IPS DF 4.7 (cell line): ENCODE measurements around the gene CACNA1D.
"Not testable (repeated sequence)": the region's sequence is repeated elsewhere in the genome, so short reads cannot be mapped to it uniquely, and the experiment has no call there.

Experiments used
- DNase-seq: peaks from one replicate; pipeline ENCODE4 v3.0.0-alpha.2; 2013; ENCODE audit warnings: low spot score; ENCODE audit errors: extremely low read depth

CACNA1D gene

DNA sequence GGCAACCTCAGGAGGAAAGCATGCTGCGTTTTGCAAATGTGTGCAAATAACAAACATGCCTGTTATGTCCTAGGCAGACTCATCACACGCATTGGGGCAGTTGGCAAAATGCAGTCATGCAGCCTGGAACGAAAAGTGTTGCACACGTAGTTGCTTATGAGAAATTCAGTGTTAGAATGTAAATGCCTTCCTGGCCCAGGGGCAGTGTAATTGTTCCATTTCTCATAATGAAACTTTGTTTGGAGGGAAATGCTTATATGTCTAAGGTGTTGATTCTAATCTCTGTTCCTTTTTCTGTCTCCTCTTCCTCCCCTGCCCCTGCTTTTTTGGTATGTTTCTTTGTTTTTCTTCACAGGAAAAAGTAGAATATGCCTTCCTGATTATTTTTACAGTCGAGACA lies 156.0 kb downstream of the CACNA1D start:
- no peak for DNase-seq

DNA sequence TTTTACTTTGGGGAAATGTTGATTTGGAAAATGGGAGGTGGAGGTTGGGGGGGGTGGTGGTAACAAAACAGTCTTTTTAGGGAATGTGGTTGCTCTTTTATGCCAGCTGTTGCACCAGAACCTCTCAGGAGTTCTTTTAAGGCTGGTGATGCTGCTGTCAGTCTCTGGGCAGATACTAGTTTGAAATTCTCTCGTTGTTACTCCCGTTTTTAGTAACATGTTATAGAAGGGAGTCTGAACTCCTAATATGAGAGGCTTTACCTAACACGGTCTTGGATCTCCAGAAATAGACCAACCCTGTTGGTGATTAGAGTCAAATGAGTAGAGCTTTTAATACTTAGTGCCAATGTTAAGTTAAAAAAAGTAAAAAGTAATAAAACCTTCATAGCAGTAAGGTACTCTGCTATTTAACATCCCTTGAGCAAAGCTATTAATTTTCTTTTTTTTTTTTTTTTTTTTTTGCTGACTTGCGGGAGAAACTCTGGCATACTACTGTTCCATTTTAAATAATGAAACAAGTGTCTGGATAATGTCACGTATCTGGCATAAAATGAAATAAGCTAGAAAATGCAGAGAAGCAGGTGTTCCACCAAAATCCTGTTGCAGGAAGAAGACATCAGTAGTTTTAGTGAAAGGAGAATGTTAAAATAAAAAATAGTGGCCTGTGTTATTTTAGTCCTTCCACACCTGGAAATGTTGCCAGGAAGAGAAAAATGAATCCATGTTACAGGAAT lies 156.7 kb downstream of the CACNA1D start:
- no peak for DNase-seq

DNA sequence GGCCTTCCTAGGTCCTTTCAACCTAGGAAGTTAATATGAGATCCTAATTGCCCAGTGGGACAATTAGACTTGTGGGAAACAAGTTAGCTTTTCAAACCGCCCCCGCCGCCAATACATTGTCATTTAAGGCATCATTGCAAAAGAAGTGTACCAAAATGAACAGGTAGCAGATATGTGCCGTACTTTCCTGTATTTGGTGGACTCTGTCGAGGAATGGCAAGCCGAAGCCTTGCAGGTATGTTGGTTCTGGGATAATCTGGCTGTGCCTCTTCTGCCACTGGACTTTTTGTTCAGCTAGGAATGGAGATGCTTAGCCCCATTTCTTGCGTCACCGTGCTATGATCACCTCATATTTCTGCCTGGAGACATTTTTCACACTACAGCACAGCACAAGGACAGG lies 157.5 kb downstream of the CACNA1D start:
- no peak for DNase-seq

DNA sequence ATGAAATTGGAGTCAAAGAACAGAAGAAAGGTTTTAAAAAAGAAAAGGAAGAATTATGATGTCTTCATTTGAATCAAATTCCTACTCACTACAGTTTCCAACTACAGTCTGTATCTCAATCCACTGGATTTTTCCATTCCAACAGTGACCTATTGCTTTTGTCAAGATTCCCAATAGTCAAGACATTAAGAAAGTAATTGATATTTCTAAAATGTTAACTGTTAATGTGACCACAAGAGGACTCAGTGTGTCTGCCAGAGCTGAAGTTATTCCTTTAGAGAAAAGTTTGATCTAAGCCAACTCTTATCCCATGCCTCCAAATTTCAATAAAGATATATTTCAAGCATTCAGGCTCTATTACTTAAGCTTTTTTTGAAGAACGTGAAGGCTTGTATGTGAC lies 163.2 kb downstream of the CACNA1D start:
- no peak for DNase-seq

GRCh38 chr3:53658613-53659193 lies 164.3 kb downstream of the CACNA1D start:
- DNase-seq: no peak

GRCh38 chr3:53659996-53660395 lies 165.6 kb downstream of the CACNA1D start:
- DNase-seq: no peak

GRCh38 chr3:53661480-53661879 lies 167.1 kb downstream of the CACNA1D start:
- DNase-seq: no peak

- not testable (repeated sequence) for DNase-seq
Measured at GRCh38 chr3:53664812-53665211, 170.4 kb downstream of the CACNA1D start.

GRCh38 chr3:53665608-53666425 lies 171.4 kb downstream of the CACNA1D start:
- no peak for DNase-seq

DNA sequence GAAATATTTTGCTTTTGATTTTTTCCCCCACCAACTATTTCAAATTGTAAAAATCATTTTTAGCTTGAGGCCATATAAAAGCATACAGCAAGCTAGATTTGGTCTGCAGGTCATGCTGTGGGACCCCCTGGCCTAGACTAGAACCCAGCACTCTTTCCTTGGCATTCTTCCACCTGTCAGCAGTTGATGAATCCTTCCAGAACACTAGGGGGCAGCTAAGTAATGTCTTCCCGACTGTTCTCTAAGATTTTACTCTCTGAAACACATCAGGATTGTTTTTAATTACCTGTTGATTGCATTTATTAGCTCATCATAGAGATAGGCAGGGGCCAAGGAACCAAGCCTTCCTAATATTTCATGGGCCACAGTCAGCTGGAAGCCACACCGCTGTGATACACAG lies 174.5 kb downstream of the CACNA1D start:
- DNase-seq: no peak

DNA sequence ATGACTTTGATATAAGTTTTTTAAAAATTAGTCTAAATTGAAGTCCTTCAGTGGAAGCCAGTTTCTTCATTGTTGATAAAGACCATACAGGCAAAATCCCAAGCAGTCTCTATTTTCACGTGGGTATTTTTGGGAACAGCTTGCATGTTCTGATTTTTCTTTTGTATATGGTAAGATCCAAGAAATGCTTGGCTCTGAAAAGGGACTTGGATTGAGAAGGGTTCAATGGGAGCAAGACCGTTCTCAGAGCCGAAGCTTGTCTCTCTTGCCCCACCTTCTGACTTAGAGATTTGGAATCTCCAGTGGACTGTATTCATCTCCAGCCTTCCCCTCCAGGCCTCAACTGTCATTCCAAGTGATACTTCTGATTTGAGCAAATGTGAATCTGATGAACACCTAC lies 176.3 kb downstream of the CACNA1D start:
- DNase-seq: no peak

GRCh38 chr3:53671192-53671960 lies 177.0 kb downstream of the CACNA1D start:
- no peak for DNase-seq

GRCh38 chr3:53671961-53672299 lies 177.5 kb downstream of the CACNA1D start:
- DNase-seq: no peak

DNA sequence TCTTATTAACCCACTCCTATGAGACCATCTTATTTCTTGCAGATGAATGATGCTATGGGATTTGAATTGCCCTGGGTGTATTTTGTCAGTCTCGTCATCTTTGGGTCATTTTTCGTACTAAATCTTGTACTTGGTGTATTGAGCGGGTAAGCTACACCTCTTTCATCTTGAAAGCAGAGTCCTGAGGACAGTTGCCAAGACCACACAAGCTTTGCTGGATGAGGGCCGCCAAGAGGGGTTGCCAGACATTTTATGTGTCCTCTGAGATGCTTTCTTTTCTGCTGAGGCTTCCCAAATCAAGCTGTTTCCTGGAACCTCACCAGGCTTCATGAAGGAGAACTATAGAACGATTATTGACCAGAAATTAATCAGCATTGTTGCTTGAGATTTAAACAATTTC lies 178.6 kb downstream of the CACNA1D start:
- DNase-seq: no peak

- DNase-seq: no peak
Measured at GRCh38 chr3:53673722-53674350, 179.4 kb downstream of the CACNA1D start.

GRCh38 chr3:53674582-53674981 lies 180.2 kb downstream of the CACNA1D start:
- DNase-seq: no peak

DNA sequence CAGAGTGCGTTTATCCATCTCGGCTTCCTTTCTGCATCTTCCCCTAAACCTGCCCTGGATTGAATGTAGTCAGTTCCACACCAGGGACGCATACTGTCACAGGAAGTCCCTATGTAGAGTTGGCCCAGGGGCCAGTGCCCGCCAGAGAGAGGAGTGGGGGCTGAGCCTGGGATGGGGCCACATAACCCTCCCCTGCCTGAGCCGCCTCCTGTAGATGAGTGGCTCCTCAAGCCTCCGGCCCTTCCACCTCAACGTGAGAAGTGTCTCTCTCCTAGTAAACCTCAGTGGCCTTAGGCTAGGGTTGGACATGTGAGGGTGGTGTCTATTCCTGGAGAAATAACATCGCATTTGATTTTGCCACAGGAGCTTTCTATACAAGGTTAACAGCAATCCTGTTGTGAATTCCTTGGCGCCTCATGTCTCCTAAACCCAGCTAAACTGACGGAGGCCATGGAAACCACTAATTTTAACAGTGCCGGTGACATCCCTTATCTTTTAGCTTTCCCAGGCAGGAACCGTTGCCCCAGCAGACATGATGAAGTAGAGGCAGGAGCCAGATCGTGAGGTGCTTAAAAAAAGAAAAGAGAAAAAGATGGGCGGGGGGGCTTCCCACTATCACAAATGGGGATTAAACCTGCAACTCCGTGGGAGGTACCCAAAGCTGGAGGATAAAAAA lies 180.7 kb downstream of the CACNA1D start:
- DNase-seq: no peak

DNA sequence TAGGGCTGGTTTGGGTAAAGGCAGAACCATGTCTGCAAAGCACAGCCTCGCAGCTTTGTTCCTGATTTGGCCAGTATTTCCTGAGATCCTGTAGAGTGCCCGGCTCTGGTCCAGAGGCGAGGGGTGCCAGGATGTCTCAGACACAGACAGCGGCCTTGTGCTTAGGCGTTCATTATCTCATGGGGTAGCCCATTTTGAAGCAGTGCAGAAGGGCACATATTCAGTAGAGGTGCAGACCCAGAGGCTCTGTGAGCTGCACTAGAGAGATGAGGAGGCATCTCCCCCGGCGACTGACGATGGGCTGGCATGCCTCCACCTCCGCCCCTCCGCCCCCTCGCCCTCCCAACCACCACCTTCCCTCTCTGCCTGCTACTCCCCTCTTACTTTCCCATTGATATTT lies 181.5 kb downstream of the CACNA1D start:
- no peak for DNase-seq

DNA sequence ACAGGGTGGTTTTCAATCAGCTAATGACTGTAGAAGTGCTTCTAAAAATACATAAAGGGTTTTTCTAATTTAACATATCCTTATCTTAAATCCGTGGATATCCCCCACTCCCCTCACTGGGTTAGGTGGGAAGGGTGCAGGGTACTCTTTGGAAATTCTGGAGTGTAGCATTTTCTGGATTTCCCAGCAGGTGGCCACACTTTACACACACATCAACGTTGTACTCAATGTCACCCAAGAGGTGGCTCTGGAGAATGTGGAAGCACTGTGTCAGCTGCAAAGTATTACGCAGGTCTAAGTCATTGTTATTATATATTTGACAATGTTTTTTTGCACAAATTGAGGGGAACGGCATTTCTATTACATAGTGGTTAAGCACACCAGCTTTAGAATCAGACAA lies 183.0 kb downstream of the CACNA1D start:
- DNase-seq: no peak

- DNase-seq: no peak
Measured at GRCh38 chr3:53680028-53680427, 185.6 kb downstream of the CACNA1D start.

- DNase-seq: no peak
Measured at GRCh38 chr3:53682807-53683206, 188.4 kb downstream of the CACNA1D start.
